ENCODE data around the gene KRT16.
"Not testable (repeated sequence)": the region's sequence is repeated elsewhere in the genome, so short reads cannot be mapped to it uniquely, and the experiment has no call there.

Gene KRT16

DNA sequence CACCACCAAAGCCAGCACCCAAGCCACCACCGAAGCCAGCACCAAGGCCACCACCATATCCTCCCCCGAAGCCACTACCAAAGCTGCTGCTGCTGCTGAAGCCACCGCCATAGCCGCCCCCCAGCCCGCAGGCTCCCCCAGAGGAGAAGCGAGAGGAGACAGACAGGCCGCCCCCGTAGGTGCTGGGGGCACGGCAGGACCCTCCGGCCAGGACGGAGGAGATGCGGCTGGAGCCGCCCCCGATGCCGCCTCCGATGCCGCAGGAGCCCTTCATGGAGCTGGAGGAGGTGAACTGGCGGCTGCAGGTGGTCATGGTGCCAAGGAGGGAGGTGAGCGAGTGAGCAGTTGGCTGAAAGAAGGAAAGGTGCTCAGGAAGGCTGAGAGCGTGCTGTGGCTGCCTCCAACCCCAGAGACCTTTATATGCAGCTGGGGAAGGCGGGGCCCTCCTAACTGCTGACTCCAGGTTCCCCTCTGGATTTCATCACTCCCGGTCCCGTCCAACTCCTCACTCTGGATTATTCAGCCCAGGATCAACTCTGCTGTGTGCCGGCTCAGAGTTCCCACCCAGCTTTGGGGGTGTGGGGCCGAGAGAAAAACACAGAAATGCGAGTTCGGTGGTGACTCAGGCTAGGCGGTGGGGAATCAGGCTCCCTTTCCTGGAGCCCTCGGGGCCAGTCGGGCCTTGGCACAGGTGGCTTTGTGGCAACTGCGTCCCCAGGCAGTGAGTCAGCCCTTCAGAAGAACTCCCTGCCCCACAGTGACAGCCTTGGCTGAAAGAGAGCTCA, at the start of gene KRT16:
KRT16 (minus strand) TSS at position 392 of the 785 bp plus-strand sequence; CDS start at position 313, 79 bp downstream.
- DNase-seq, result not testable (repeated sequence)

DNA sequence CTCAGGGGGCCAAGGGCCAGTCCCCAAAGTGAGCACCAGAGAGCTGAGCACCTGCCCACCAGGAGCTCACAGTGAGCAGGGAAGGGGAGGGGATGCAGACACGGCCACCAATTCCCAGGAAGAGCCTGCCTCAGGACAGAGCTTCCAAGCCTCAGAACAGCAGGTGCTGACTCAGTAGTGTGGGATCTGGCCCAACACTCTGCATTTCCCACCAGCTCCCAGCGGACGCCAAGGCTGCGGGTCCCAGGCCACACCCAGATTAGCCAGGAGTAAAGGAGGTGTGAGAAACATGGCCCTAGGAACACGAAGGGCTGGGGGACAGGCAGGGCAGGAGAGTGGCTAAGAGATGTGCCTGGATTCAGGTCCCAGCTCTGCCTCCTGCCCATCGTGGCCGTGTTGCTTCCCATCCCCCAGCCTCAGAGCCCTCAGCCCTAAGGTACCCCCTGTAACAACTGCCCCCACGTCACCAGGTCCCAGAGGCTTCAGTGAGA, 47.7 kb upstream of the KRT16 start:
- no peak for DNase-seq

DNA sequence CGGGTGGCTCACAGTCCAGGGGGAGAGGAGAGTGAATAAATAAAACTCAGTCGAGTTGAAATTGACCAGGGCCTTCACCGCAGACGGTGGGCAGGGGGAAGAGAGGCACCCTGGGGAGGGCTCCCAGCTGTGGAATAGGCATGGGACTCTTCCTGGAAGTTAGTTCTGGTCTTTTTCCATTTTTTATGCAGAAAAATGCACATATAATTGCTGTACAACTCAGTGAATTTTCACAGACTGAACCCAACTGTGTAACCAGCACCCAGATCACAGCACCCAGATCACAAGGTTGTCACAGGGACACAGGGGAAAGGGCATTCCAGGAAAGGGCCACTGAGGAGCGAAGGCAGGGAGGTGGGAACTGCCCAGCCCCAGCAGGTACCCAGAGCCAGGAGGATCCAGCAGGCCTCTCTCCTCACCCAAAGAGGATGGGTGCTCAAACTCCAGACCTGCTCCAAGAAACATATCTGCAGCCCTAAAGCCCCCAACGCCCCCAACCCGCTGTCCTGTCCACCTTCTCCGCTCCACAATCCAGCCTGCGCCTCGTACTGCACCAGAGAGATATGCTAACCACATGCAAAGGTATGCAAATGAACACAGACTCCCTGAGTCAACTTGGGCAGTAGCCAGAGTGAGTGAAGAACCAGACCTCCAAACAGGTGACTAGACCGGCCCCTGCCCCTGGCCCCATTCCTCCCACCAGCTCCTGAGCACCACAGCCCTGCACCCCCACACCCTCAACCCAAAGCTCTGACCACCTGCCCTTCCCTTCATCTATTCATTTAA, 47.1 kb upstream of the KRT16 start:
- no peak for DNase-seq

DNA sequence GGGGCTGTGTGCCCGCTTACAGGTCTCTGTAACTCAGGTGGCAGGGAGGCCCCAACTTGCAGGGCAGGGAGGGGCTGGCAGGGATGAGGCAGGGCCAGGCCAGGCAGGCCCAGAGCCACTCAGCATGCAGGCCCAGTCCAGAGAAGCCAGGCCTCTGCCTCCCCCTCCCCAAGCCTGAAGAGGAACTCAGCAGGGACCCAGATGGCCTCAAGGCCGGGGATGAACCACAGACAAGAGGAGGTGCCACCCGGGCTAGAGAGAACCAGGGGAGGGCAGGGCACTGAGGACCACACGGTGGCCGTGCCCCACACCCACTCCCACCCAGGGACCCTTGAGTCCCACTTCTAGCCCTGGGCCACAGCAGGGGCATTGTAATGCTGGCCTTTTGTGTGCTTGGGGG, 46.3 kb upstream of the KRT16 start:
- DNase-seq, result no peak

DNA sequence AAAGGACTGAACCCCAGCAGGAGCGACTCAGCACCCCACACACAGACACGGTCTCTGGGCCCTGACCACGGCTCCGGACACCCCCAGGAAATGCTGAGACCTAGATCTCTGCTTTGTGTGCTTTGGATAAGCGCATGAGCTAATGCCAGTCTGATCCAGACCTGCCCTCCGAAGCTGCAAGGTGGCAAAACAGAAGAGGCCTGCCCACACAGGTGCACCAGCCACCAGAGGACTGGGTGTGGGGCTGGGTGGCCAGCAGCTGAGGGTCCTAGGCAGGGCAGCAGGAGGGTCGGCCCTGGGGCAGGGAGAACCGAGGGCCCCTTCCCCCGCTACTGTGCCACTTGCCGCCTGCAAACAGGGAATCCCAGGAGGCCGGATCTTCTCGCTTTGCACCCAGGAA, 45.4 kb upstream of the KRT16 start:
- DNase-seq, result no peak

DNA sequence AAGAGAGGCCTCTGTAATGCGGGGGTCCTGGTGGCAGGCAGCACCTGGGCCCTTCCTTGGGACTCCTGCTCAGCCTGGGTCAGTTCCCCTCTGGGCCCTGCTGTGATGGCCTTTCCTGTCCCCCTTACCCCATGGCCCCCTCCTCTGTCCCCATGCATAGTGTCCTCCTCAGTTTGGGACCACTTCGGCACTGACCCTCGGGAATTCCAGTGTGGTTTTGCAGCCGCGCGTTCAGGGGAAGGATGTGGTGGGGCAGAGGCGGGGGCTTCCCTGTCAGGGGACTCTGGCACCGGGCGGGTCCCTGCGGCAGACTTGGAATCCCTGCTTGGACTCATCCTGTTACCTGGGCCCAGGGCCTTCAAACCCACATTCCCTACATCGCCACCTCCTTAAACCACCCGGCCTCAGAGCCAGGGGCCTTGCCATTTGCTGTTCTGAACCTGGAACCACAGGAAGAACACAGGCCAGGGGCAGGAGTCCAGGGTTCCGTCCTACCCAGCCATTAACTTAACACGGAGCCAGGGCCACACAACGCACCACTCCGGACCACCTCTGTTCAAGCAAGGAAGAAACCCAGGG, 44.7 kb upstream of the KRT16 start:
- no peak for DNase-seq

DNA sequence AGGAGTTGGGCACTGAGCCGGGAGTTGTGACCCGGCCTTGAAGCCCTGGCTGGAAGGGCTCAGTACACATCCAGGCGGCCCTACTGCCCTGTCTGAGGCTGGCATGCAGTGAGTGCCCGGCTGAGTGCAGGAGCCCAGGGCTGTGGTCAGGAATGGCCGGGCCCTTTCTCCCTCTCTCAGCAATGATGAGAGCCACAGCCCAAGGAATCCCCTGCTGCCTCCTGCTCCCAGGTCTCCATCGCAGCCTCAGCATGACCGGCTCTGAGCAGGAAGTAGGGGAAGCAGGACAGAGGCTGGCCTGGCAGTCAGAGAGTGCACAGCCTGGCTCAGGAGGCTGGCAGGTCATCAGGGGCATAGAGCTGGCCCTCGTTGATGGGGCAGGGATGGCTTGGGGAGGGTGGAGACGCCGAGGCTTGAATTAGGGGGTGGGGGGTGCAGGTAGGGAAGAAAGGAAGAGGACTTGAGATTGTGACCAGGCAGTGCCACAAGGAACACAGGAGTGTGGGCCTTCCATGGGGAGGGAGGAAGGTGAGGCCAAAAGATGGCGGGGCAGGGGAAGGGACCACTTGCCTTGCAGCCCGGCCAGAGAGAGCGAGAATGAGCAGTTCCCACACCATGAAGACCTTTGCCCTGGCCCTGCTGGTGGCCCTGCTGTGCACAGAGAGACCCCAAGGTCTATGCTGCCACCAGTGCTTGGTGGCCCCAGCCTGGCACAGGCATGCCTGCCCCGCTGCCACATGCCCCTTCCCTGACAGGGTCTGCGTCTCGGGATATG, 43.9 kb upstream of the KRT16 start:
- no peak for DNase-seq

DNA sequence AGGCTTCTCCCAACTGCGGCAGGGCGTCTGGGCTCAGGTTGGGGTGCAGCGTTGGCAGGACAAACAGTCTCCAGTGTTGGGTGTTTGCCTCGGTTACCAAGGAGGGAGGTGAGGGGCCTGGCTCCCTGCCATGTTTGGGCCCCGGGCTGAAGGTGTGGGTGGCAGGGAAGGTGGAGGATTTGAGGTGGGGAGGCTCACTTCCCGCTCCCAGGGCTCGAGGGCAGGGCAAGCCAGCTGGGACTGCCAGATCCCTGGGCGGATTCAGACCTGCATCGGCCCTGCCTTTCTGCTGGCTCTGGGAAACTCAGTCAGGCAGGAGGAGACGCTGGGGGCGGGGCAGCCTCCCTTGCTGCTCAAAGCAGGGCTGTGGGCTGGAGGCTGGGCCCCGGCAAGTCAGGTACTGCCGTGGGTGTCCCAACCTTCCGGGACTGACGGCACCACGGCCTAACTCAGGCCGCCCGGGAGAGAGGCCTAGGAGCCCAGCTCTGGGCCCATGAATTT, 43.1 kb upstream of the KRT16 start:
- DNase-seq, result no peak

DNA sequence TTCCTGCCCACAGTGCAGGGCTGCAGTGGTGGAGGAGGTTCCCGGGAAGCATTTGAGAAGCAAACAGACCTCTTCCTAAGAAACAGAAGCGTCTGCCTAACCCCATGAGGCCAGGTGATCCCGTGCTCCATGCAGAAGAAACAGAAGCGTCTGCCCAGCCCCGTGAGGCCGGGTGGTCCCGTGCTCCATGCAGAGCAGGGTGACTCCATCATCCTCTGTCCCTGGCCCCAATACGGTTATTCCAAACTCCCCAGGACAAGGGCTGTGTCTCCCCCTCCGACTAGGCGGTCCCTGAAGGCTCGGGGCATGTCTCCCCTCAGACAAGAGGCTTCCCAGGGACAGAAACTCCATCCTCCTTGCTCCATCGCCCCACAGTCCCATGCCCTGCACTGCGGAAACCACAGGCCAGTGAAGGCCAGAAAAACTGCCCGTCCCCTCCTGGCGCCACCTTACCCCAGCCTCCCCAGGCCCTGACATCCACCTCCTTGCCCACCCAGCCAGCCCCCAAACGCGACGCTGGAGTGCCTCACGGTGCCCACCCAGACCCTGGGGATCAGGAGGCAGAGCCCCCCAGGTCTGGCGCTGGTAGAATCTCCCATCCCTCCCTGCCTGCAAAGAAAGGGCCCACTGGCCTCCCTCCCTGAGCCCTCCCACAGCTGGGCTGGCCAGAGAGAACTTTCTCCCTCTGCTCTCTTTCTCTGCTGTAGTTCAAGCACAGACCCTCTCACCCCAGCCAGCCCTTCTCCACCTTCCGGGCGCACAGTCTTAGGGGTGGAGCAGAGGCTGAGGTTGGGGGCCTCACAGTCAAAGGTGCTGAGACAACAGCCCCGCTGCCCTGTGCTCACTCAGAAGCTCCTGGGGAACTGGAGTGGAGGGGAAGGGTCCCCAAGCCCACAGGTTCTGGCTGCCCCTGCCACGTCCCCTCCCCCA, 42.4 kb upstream of the KRT16 start:
- no peak for DNase-seq

DNA sequence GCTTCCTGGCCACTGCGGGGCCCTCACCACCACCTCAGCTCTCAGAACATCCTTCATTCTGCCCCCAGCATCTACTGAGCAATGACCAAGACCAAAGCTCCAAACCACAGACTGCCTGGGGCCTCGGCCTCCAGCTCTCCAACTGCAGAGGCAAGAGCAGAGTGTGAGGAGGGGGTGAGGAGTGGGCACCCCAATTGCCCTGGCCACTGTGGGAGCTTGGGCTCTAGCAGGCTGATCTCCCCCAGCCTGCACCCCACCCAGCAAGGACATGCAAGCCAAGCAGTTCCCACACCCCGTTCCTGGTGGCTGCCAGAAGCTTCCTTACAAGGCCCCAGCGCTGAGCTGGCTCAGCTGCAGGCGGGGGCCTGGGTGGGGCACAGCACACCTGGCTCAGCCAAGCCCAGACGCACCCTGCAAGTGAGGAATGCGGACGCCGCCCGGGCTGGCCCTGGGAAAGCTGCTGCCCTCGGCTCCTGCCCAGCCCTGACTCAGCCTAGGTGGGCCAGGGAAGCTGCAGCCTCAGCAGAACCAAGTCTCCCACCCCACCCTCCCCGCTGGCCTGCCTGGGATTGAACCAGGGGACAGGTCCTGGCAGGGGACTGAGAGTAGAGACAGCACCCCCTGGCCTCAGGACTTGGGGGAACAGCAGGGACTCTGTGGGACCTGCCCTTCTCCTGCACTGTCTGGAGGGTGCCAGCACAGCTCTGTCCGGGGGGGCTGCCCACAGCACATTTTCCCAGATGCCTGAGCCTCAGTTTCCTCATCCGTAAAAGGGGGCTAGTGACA, 41.5 kb upstream of the KRT16 start:
- DNase-seq, result no peak

DNA sequence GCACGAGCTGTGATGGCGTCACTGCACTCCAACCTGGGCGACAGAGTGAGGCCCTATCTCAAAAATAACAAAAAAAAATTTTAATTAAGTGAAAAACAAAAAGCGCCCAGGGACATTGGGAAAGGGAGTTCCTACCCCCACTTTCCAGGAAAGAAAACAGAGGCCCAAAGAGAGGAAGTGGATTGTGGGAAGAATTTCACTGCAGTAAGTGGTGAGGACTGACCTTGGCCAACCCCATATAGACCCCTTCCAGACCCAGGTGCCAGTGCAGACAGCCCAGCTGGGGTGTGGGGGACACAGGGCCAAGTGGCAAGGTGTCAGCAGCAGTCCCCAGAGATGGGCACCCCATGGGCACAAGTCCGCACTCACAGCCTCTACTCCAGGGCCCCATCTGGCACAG, 40.9 kb upstream of the KRT16 start:
- no peak for DNase-seq

DNA sequence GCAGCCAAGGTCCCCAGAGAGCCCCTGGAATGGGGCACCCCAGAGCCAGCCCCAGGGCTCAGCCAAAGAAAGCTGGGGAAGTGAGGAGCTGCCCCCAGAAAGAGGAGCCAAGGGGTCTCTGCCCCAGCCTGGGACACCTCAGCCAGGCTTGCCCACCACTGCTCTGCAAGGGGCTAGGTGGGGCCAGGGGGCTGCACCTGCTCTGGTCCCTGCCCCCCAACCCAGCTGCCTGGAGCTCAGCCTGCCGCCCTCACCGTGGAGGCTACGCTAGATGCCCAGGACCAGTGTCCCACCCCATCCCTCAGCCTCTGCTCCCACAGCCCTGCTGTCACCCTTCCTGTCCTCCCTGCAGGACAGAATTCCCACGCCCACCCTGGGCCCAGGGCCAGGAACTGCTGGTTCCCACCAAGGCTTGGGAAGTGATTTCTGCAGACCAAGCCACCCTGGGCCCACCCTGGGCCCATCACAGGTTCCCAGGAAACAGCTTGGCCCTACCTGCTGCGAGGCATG, 39.9 kb upstream of the KRT16 start:
- no peak for DNase-seq

DNA sequence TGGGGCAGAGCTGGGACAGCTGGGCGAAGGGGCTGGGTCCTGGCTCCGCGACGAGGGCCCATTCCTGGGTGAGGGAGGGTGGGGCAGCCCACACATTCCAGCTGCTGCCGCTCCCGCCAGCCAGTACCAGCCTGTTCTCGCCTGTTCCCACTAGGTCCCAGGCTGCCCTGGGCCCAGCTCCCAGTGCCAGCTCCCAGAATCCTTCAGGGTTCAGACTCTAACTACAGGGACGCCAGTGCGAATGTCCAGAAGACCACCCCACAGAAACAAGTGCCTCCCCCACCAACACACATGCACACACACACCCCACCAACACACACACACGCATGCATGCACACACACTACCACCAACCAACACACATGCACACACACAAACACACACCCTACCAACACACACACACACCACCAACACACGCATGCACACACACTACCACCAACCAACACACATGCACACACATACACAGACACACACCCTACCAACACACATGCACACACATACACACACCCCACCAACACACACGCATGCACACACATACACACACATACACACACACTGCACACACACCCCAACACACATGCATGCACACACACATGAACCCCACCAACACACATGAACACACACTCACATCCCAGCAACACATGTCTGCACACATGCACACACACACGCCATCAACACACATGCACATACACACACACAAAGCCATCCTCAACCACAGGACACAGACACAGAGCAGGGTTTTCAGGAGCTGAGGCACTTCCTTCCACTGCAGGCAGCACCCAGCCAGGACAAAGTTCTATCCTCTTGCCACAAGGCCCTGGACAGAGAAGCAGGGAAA, 39.3 kb upstream of the KRT16 start:
- no peak for DNase-seq

DNA sequence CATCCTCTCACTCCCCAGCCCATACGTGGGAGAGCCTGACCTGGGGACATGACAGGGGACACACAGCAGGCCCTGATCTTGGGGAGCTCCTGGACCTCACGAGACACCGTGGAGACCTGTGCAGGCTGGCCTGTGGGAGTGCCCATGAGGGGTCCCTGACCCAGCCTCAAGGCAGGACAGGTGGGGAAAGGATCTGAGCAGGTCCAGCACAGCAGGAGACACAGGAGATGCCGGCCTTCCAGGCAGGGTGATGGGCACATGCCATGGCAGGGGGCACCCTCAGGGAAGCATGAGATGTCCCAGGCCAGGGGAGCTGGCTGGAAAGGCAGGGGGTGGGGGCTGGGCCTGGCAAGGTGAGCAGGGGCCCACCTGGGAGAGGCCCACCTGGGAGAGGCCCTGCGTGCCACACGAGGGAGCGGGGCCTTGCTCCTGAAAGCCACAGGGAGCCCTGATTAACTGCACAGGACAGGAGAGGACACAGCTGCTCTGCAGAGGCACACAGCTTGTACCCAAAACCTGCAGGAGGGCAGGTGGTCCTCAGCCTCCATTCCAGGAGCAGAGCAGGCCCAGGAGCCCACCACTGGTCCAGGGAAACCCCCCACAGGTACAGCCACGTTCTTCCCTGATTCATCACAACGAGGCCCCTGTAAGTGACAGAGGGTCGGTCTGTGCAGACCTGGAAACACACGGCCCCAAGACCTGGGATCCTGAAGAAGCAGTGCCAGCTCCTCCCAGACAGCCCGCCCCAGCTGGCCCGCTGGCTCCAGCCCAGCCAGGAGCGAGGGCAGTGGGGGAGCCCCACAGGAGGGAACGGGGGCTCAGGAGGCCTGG, 38.4 kb upstream of the KRT16 start:
- DNase-seq, result no peak

DNA sequence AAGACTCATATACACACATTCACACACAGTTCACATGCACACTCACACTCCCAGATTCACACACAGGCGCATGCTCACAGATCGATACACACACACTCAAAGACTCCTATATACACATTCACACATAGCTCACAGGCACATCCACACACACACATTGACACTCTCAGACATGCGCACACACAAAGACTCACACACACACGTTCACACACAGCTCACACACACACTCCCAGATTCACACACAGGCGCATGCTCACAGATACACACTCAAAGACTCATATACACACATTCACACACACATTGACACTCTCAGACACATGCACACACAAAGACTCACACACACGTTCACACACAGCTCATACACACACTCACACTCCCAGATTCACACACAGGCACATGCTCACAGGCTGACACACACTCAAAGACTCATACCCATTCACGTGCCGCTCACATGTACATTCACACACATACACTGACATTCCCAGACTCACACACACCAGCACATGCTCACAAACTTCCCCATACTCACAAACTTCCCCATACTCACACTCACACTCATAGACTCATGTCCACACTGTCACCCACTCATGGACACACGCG, 37.5 kb upstream of the KRT16 start:
- DNase-seq, result no peak

DNA sequence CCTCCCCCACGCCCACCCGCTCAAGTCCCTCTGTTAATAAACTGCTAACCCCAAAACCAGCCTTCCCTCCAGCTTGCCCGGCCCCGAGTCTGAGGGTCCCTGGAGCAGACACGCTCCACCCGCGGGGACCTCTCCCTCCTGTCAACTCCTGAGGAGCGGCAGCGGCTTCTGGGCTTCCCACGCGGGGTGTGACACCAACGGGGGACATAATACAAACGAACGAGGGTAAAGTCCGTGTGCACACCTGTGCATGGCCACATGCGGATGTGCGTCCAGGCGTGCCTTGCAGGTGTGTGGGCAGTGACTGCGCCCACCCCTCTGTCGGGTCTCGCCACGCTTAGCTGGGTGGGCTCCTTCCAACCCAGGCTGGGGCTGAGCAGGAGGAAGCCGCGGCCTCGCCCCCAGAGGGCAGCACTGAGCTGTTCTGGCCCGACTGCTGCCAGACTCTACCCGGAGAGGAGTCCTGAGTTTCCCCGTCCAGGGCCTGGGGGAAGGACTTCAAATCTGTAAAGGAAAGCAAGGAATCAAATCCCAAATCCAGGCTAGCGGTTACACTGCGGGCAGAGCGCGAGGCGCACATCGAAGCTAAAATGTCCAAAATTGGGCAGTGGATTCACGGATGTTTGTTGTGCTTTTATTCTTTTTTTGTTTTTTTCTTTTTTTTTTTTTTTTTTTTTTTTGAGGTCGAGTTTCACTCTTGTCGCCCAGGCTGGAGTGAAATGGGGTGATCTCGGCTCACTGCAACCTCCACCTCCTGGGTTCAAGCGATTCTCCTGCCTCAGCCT, 36.0 kb upstream of the KRT16 start:
- peak; percentile 86 for DNase-seq

DNA sequence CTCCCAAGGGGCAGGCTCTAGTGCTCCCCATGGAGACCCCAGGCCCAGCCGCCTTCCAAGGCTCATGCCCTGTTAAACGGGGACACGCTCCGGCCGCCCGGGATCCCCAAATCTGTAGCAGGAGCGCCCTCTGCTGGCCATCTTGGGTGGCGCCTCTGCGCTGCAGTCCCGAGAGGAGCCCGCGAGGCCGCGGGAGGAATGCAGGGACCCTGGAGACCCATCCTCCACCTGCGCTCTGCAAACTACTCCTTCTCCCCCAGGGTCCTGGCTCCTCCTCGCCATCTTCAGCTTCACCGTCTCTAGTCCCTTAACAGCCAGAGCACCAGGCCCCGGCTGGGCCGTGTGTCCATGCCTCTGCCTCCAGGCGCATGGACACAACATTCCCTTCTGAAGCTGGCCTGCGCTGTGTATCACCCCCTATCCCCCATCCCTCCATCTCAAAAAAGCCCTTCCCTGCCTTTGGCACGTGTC, 35.4 kb upstream of the KRT16 start:
- peak; percentile 90 for DNase-seq
